Stimulated activated CD8-positive, alpha-beta memory T cell treated with anti-CD3 and anti-CD28 coated beads, Interleukin-4, amount 100 ng/mL, for 48 hours (primary cell): ENCODE results near the gene SPTBN1.

Experiments
- DNase-seq: peaks from one replicate; pipeline ENCODE4 v3.0.0-alpha.2; 2020

Gene SPTBN1

GRCh38 chr2:54636415-54637139 lies 180.4 kb downstream of the SPTBN1 start:
- DNase-seq: no peak

- DNase-seq: no peak
Observed at GRCh38 chr2:54638103-54638502, 182.0 kb downstream of the SPTBN1 start.

- no peak for DNase-seq
Observed at GRCh38 chr2:54638774-54639187, 182.7 kb downstream of the SPTBN1 start.

GRCh38 chr2:54639609-54640008 lies 183.5 kb downstream of the SPTBN1 start:
- no peak for DNase-seq

GRCh38 chr2:54640834-54641540 lies 184.9 kb downstream of the SPTBN1 start:
- DNase-seq: no peak

- DNase-seq: no peak
Observed at GRCh38 chr2:54641988-54642387, 185.9 kb downstream of the SPTBN1 start.

GRCh38 chr2:54642677-54643430 lies 186.7 kb downstream of the SPTBN1 start:
- no peak for DNase-seq

GRCh38 chr2:54644236-54644635 lies 188.1 kb downstream of the SPTBN1 start:
- no peak for DNase-seq

GRCh38 chr2:54646170-54646927 lies 190.2 kb downstream of the SPTBN1 start:
- no peak for DNase-seq

- no peak for DNase-seq
Observed at GRCh38 chr2:54648256-54648655, 192.1 kb downstream of the SPTBN1 start.

GRCh38 chr2:54649191-54649590 lies 193.1 kb downstream of the SPTBN1 start:
- DNase-seq: no peak

GRCh38 chr2:54649633-54650032 lies 193.5 kb downstream of the SPTBN1 start:
- no peak for DNase-seq

GRCh38 chr2:54650612-54651011 lies 194.5 kb downstream of the SPTBN1 start:
- no peak for DNase-seq

GRCh38 chr2:54651291-54651690 lies 195.2 kb downstream of the SPTBN1 start:
- DNase-seq: no peak

- no peak for DNase-seq
Observed at GRCh38 chr2:54652540-54652939, 196.4 kb downstream of the SPTBN1 start.

- DNase-seq: no peak
Observed at GRCh38 chr2:54653572-54654204, 197.6 kb downstream of the SPTBN1 start.

- DNase-seq: no peak
Observed at GRCh38 chr2:54655046-54655809, 199.1 kb downstream of the SPTBN1 start.

- no peak for DNase-seq
Observed at GRCh38 chr2:54656863-54657262, 200.7 kb downstream of the SPTBN1 start.

- DNase-seq: peak; percentile 64
Observed at GRCh38 chr2:54657664-54658083, 201.5 kb downstream of the SPTBN1 start.

GRCh38 chr2:54658564-54659071 lies 202.5 kb downstream of the SPTBN1 start:
- no peak for DNase-seq

GRCh38 chr2:54659527-54659926 lies 203.4 kb downstream of the SPTBN1 start:
- DNase-seq: no peak
